Neural cell (in vitro differentiated cells): ENCODE results near the gene CISD3.

Experiments
- EP300 ChIP-seq: fragments of 450-650 bp; conservative IDR thresholded peaks from 2 replicates; pipeline ENCODE4 v1.6.1; 2014; ENCODE audit warnings: antibody characterized with exemption, mild to moderate bottlenecking, moderate library complexity; ENCODE audit not compliant: poor library complexity, severe bottlenecking
- POLR2AphosphoS5 ChIP-seq: IDR thresholded peaks from 2 replicates; pipeline ENCODE4 v1.6.1; 2012
- SMC3 ChIP-seq: fragments of 450-650 bp; conservative IDR thresholded peaks from 2 replicates; pipeline ENCODE4 v1.6.1; 2014; ENCODE audit warnings: antibody characterized with exemption, mild to moderate bottlenecking, moderate library complexity; ENCODE audit not compliant: poor library complexity
- TF ChIP-seq, protein P1 (sequence below): fragments of 450-650 bp; IDR thresholded peaks from 2 replicates; pipeline ENCODE4 v1.5.1; 2014; ENCODE audit warnings: antibody characterized with exemption, mild to moderate bottlenecking, moderate library complexity; ENCODE audit not compliant: poor library complexity, severe bottlenecking

- TF ChIP-seq, protein P1, sequence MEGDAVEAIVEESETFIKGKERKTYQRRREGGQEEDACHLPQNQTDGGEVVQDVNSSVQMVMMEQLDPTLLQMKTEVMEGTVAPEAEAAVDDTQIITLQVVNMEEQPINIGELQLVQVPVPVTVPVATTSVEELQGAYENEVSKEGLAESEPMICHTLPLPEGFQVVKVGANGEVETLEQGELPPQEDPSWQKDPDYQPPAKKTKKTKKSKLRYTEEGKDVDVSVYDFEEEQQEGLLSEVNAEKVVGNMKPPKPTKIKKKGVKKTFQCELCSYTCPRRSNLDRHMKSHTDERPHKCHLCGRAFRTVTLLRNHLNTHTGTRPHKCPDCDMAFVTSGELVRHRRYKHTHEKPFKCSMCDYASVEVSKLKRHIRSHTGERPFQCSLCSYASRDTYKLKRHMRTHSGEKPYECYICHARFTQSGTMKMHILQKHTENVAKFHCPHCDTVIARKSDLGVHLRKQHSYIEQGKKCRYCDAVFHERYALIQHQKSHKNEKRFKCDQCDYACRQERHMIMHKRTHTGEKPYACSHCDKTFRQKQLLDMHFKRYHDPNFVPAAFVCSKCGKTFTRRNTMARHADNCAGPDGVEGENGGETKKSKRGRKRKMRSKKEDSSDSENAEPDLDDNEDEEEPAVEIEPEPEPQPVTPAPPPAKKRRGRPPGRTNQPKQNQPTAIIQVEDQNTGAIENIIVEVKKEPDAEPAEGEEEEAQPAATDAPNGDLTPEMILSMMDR = no peak
- TF ChIP-seq POLR2AphosphoS5 (no peak), EP300 (no peak), SMC3 (no peak)
Measured at GRCh38 chr17:38701504-38702165, 28.5 kb upstream of the CISD3 start.
